GM12878 (cell line): Measurements from ENCODE around the gene PRUNE2. TPM values are rescaled to one million over a fixed set of nuclear protein-coding genes. Genes with fewer than 3 reads are reported as not detected.

Experiments
- ATAC-seq: fragments of 200-7000 bp; cut with Tn5 transposase; 3 replicates; pipeline ENCODE4 v1.9.1; 2020; ENCODE audit warnings: mild to moderate bottlenecking, moderate library complexity
- BruUV-seq: library from RNA; stranded (reverse); fragments of 400-500 nt; replicated peaks from 2 replicates; lab custom pipeline; 2021; lab: Mats Ljungman, UMichigan
- CTCF ChIA-PET: fragments of 300-600 bp; sonication (Branson Sonifier 250); formaldehyde crosslinking; extraction: SDS; loops from one replicate; lab custom pipeline; 2021; ENCODE audit warnings: inconsistent platforms; lab: Yijun Ruan, JAX
- POLR2A ChIA-PET: fragments of 350-600 bp; formaldehyde crosslinking; extraction: SDS; loops from one replicate; lab custom pipeline; 2021; ENCODE audit warnings: inconsistent platforms; lab: Charles Lee
- RAD21 ChIA-PET: fragments of 300-600 bp; sonication (Branson Sonifier 250); formaldehyde crosslinking; loops from one replicate; lab custom pipeline; 2023; ENCODE audit warnings: antibody characterized with exemption; ENCODE audit not compliant: unreplicated experiment; lab: Charles Lee
- SMC1A ChIA-PET: fragments of 300-600 bp; sonication (Branson Sonifier 250); formaldehyde crosslinking; loops from one replicate; lab custom pipeline; 2023; ENCODE audit not compliant: unreplicated experiment, uncharacterized antibody; lab: Charles Lee
- DNase-seq: peaks from one replicate; pipeline ENCODE4 v3.0.0-alpha.2; 2011; ENCODE audit warnings: low read depth, low spot score
- FAIRE-seq: peaks from 3 replicates; lab custom pipeline; 2011; peaks lifted over from hg19 to GRCh38; lab: Jason Lieb, UNC
- H2AFZ ChIP-seq: 2 replicates; pipeline ENCODE4 v1.6.0; 2011; ENCODE audit warnings: low read depth, low read length, control low read depth; ENCODE audit not compliant: control insufficient read depth
- H3K27ac ChIP-seq: 2 replicates; pipeline ENCODE4 v1.5.1; 2011; ENCODE audit warnings: control low read depth; ENCODE audit not compliant: control insufficient read depth, insufficient read depth
- H3K27me3 ChIP-seq, 2 experiments: replicated peaks in 1 of 2; 2 replicates each; pipeline versions ENCODE4 v1.6.0 to v1.6.1; 2011; ENCODE audit warnings: low read length in 1 of 2; ENCODE audit not compliant: control insufficient read depth in 2 of 2, insufficient read depth in 2 of 2
- H3K36me3 ChIP-seq, 2 experiments: 2 replicates each; pipeline ENCODE4 v1.5.1; 2011; ENCODE audit warnings: low read length in 1 of 2; ENCODE audit not compliant: control insufficient read depth in 2 of 2, insufficient read depth in 2 of 2
- H3K4me1 ChIP-seq: 2 replicates; pipeline ENCODE4 v1.6.1; 2011; ENCODE audit warnings: mild to moderate bottlenecking, low read length, moderate library complexity, mixed read lengths; ENCODE audit not compliant: control insufficient read depth, insufficient read depth
- H3K4me2 ChIP-seq: 2 replicates; pipeline ENCODE4 v1.6.0; 2011; ENCODE audit warnings: control low read depth; ENCODE audit not compliant: control insufficient read depth, insufficient read depth
- H3K4me3 ChIP-seq: fragments of 200-600 bp; sonication (generic); 2 replicates; pipeline ENCODE4 v1.5.1; 2016
- H3K79me2 ChIP-seq: 2 replicates; pipeline ENCODE4 v1.6.0; 2011; ENCODE audit warnings: low read length; ENCODE audit not compliant: control insufficient read depth, insufficient read depth
- H3K9ac ChIP-seq: 2 replicates; pipeline ENCODE4 v1.8.0; 2011; ENCODE audit warnings: low read length, control low read depth, mixed read lengths; ENCODE audit not compliant: control insufficient read depth, insufficient read depth
- H3K9me3 ChIP-seq: replicated peaks from 3 replicates; pipeline ENCODE4 v1.5.1; 2011; ENCODE audit warnings: mild to moderate bottlenecking, low read length; ENCODE audit not compliant: control insufficient read depth, insufficient read depth
- H4K20me1 ChIP-seq: 2 replicates; pipeline ENCODE4 v1.6.0; 2011; ENCODE audit not compliant: control insufficient read depth, insufficient read depth
- BCL11A ChIP-seq: IDR thresholded peaks from 2 replicates; pipeline ENCODE4 v1.6.1; 2011; ENCODE audit warnings: low read depth, low read length
- BHLHE40 ChIP-seq, 2 experiments: fragments of 450-650 bp in 1 of 2; IDR thresholded peaks; 2 replicates each; pipeline ENCODE4 v1.6.1; 2011 to 2017; ENCODE audit warnings: low read depth in 2 of 2, borderline replicate concordance in 1 of 2, improper control_type of control experiment in 1 of 2, low read length in 1 of 2, mild to moderate bottlenecking in 1 of 2
- JUND ChIP-seq: IDR thresholded peaks from 2 replicates; pipeline ENCODE4 v1.6.1; 2012; ENCODE audit warnings: low read depth, mild to moderate bottlenecking, low read length, improper control_type of control experiment, moderate library complexity
- NFIC ChIP-seq: IDR thresholded peaks from 2 replicates; pipeline ENCODE4 v1.6.1; 2012; ENCODE audit warnings: low read depth, mild to moderate bottlenecking, inconsistent platforms, low read length, moderate library complexity
- SPI1 ChIP-seq: IDR thresholded peaks from 2 replicates; pipeline ENCODE4 v1.6.1; 2011; ENCODE audit warnings: low read depth, mild to moderate bottlenecking, low read length, moderate library complexity, borderline replicate concordance; ENCODE audit not compliant: insufficient read depth
- WGBS: methylation state at CpG from one replicate; pipeline ENCODE4 v1.1.6; 2016; ENCODE audit warnings: low lambda C conversion rate; ENCODE audit not compliant: insufficient replicate concordance, insufficient coverage; ENCODE audit errors: missing lambda C conversion rate; 5-methylcytosine and 5-hydroxymethylcytosine counted together
- in situ Hi-C: fragments of 300-500 bp; cut with MboI; formaldehyde crosslinking; loops from 9 replicates; pipeline ENCODE4 v1.14.3; 2018; ENCODE audit warnings: mixed read lengths
- intact Hi-C: fragments of 100-400 bp; cut with micrococcal nuclease; formaldehyde crosslinking; loops from one replicate; pipeline ENCODE4 v1.14.2; 2022; ENCODE audit not compliant: unreplicated experiment
- polyA plus RNA-seq, 11 experiments: library from polyadenylated mRNA; depleted of rRNA in 4 of 11; unstranded in 6 of 11; stranded (reverse) in 5 of 11; fragments of >200 nt; fragmentation: Nextera tagmentation in 4 of 11; fragmentation: Illumina TruSeq in 1 of 11; extraction: Ambion mirVana in 4 of 11; extraction: Trizol in 1 of 11; gene quantifications; 1 replicate in 1 of 11; 2 replicates in 10 of 11; pipeline versions ENCODE4 v1.2.1 to v1.2.3, GENCODE V29; 2011 to 2016; ENCODE audit warnings: inconsistent platforms in 2 of 11, missing spikeins in 2 of 11, low read depth in 1 of 11
- small RNA-seq: library from RNA; depleted of rRNA; stranded (forward); fragments of <200 nt; gene quantifications from one replicate; pipeline ENCODE3, GENCODE V24; 2014
- total RNA-seq, 4 experiments: library from RNA; depleted of rRNA in 3 of 4; stranded (reverse); fragments of >200 nt in 3 of 4; fragmentation: Illumina TruSeq in 1 of 4; extraction: Trizol in 1 of 4; gene quantifications; 2 replicates each; pipeline versions ENCODE4 v1.2.1 to v1.2.3, GENCODE V29; 2013 to 2021

Gene PRUNE2
- total and polyA plus RNA-seq, 10 of the 15 experiments (the other 5 are each of a cell fraction or from before 2014, with no cell fraction given), result 0.07 to 0.63 (median 0.25) TPM

GRCh38 chr9:76562511-76562911, 343.4 kb downstream of the PRUNE2 start:
- DNase-seq (peak; percentile 38), FAIRE-seq (peak; percentile 54), ATAC-seq (peak; percentile 67)
- H4K20me1 ChIP-seq, result no peaks in the 10 kb centered on the region
- TF ChIP-seq SPI1 (0 out of 2 replicates have a peak, but pooled peaks have one; percentile 8), NFIC (peak; percentile 39; the same call in 1 of the 2 replicates), BCL11A (no peak)
- ChIA-PET CTCF (interaction anchor here (1.3 kb wide), 1 partner anchor 58 kb away, joined by 4 read pairs; no protein-coding TSS in a partner anchor), POLR2A (no interaction called here), RAD21 (no interaction called here), SMC1A (interaction anchor here (0.6 to 0.7 kb wide), 2 partner anchors 21 to 101 kb away, joined by 3 to 4 read pairs; no protein-coding TSS in a partner anchor)
- no TSS peak for BruUV-seq
- H3K36me3 ChIP-seq, result no peaks in the 10 kb centered on the region
- H3K9ac ChIP-seq, result no peak overlapping the region; the same call in 1 of the 2 replicates
- H3K79me2 ChIP-seq, result no peaks in the 10 kb centered on the region
- H3K4me3 ChIP-seq, result no peak overlapping the region; the same call in 1 of the 2 replicates
- peak overlapping the region; percentile 52; the same call in 1 of the 2 replicates for H3K27ac ChIP-seq
- H3K27me3 ChIP-seq, result no peaks in the 10 kb centered on the region
- in situ Hi-C loops (no loop called here), intact Hi-C loops (no loop called here)
- peaks cover 9% of the 10 kb centered on the region for H3K4me1 ChIP-seq
- H3K4me2 ChIP-seq, result peak overlapping the region; percentile 63
- no peak overlapping the region for H2AFZ ChIP-seq
- no peaks in the 10 kb centered on the region for H3K9me3 ChIP-seq

DNA sequence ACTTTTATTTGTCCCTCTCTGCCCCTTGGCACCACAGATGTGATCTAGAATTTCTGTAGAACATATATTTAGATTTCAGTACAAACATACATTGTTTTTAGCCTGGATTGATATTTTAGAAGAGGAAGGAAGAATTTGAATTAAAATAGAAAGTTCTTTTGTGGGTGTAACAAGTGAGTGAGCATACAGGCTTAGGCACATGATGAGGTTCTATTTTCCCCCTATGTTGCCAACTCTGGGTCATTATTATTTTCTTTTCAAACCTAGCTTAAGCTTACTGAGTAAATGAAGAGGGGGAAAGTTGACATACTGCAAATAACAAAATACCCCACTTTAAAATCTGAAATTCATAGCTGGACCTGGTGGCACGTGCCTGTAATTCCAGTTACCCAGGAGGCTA, 344.0 kb downstream of the PRUNE2 start:
- WGBS, result 26% methylated on average over 1 of the region's 1 CpG
- Histone ChIP-seq H3K4me3 (no peak overlapping the region), H3K9me3 (no peaks in the 10 kb centered on the region), H2AFZ (no peak overlapping the region; the same call in 1 of the 2 replicates), H3K9ac (peak overlapping the region; percentile 24; the same call in 1 of the 2 replicates), H3K4me1 (peaks cover 9% of the 10 kb centered on the region), H3K79me2 (no peaks in the 10 kb centered on the region), H3K27me3 (no peaks in the 10 kb centered on the region), H3K27ac (peak overlapping the region; percentile 52; the same call in 1 of the 2 replicates), H3K4me2 (peak overlapping the region; percentile 63), H3K36me3 (no peaks in the 10 kb centered on the region), H4K20me1 (no peaks in the 10 kb centered on the region)
- in situ Hi-C loops, result no loop called here
- peak in 1 of 2 experiments; percentile 11; a peak in 1 of 4 replicates for TF ChIP-seq BHLHE40 (IDR thresholded peaks at IDR 0.05; ENCODE audit: borderline replicate concordance in 1 of 2, low read depth in 2 of 2, low read length in 1 of 2)
- TF ChIP-seq JUND, result no peak
- ChIA-PET CTCF (interaction anchor here (0.6 to 1.3 kb wide), 2 partner anchors 59 to 1929 kb away, joined by 4 read pairs; no protein-coding TSS in a partner anchor), SMC1A (interaction anchor here (0.6 kb wide), 1 partner anchor 21 kb away, joined by 3 read pairs; no protein-coding TSS in a partner anchor), POLR2A (no interaction called here), RAD21 (no interaction called here)
- ATAC-seq, result no peak
- BruUV-seq, result no TSS peak
- DNase-seq, result no peak
- FAIRE-seq, result no peak
- intact Hi-C loops, result no loop called here

Small RNAs within 50 kb of the gene (small RNA-seq; reads per million reads assigned to genes)
- gene AL359314.1, result not detected

Other genes with a start within 250 kb of the PRUNE2 start
- gene PCA3, start 141.7 kb downstream of the PRUNE2 start, total RNA-seq (2014; rRNA removed), result not detected in 2 replicates
- not detected in 2 replicates for gene PCA3, start 141.7 kb downstream of the PRUNE2 start, total RNA-seq (2014; rRNA removed; fragmentation: Illumina TruSeq; extraction: Trizol)
- gene PCA3, start 141.7 kb downstream of the PRUNE2 start, total RNA-seq (2021), result not detected in 2 replicates
- not detected in 2 replicates for gene PCA3, start 141.7 kb downstream of the PRUNE2 start, polyA plus RNA-seq (2011; rRNA removed)
- gene PCA3, start 141.7 kb downstream of the PRUNE2 start, polyA plus RNA-seq (2014; fragmentation: Illumina TruSeq; extraction: Trizol), result not detected in 2 replicates
- under 1 TPM in 1 of 2 experiments, not detected in 1; 0.05 TPM for gene PCA3, start 141.7 kb downstream of the PRUNE2 start, polyA plus RNA-seq (2014; fragmentation: Nextera tagmentation; extraction: Ambion mirVana)
- not detected in 2 replicates for gene PCA3, start 141.7 kb downstream of the PRUNE2 start, polyA plus RNA-seq (2014; rRNA removed)
- not detected for gene PCA3, start 141.7 kb downstream of the PRUNE2 start, polyA plus RNA-seq (2016; fragmentation: Nextera tagmentation; extraction: Ambion mirVana)
- not detected in 2 replicates for gene FOXB2, start 113.5 kb upstream of the PRUNE2 start, total RNA-seq (2014; rRNA removed)
- not detected in 2 replicates for gene FOXB2, start 113.5 kb upstream of the PRUNE2 start, total RNA-seq (2014; rRNA removed; fragmentation: Illumina TruSeq; extraction: Trizol)
- not detected in 2 replicates for gene FOXB2, start 113.5 kb upstream of the PRUNE2 start, total RNA-seq (2021)
- gene FOXB2, start 113.5 kb upstream of the PRUNE2 start, polyA plus RNA-seq (2011; rRNA removed), result not detected in 2 replicates
- not detected in 2 replicates for gene FOXB2, start 113.5 kb upstream of the PRUNE2 start, polyA plus RNA-seq (2014; fragmentation: Illumina TruSeq; extraction: Trizol)
- gene FOXB2, start 113.5 kb upstream of the PRUNE2 start, polyA plus RNA-seq (2014; fragmentation: Nextera tagmentation; extraction: Ambion mirVana), result not detected
- not detected in 2 replicates for gene FOXB2, start 113.5 kb upstream of the PRUNE2 start, polyA plus RNA-seq (2014; rRNA removed)
- gene FOXB2, start 113.5 kb upstream of the PRUNE2 start, polyA plus RNA-seq (2016; fragmentation: Nextera tagmentation; extraction: Ambion mirVana), result not detected